Adipose tissue (tissue), 3 donors: ENCODE results near the gene HSPE1. TPM values are rescaled to one million over a fixed set of nuclear protein-coding genes. Genes with fewer than 3 reads are reported as not detected.
"Not testable (repeated sequence)": the region's sequence is repeated elsewhere in the genome, so short reads cannot be mapped to it uniquely, and the experiment has no call there.

Source experiments
- H3K27ac ChIP-seq: one replicate; pipeline ENCODE4 v1.5.1; 2013; ENCODE audit warnings: low read depth, low read length
- WGBS, 3 donors: extraction: QIAGEN DNeasy Blood & Tissue Kit; methylation state at CpG; one replicate each; pipeline ENCODE4 v1.1.7; 2013; 5-methylcytosine and 5-hydroxymethylcytosine counted together
- polyA plus RNA-seq, 3 donors: library from polyadenylated mRNA; stranded (reverse); fragments of 200-250 nt; gene quantifications; one replicate each; pipeline ENCODE4 v1.2.3, GENCODE V29; 2013
- donor health status: healthy with polysubstance abuse.
- donor health status: Bipolar disorder and iron deficiency.
- donor health status: healthy.

HSPE1 gene
- polyA plus RNA-seq, 3 donors, result 75.1 to 225 (median 199) TPM

- H3K27ac ChIP-seq, result no peak overlapping the region
- WGBS, 3 donors, result 73 to 87% (median 73%) methylated on average over 1 of the region's 1 CpG
These were observed 39.6 kb downstream of the HSPE1 start for GRCh38 chr2:197539734-197540133.

GRCh38 chr2:197543206-197543605, 43.0 kb downstream of the HSPE1 start:
- H3K27ac ChIP-seq, result no peak overlapping the region
- 90 to 97% (median 94%) methylated on average over 3 of the region's 3 CpGs for WGBS, 3 donors

GRCh38 chr2:197547163-197547900, 47.2 kb downstream of the HSPE1 start:
- WGBS, 3 donors, result 83 to 87% (median 87%) methylated on average over 5 of the region's 5 CpGs
- H3K27ac ChIP-seq, result no peak overlapping the region

- 91 to 94% (median 92%) methylated on average over 5 of the region's 5 CpGs for WGBS, 3 donors
- no peak overlapping the region for H3K27ac ChIP-seq
These were observed 48.4 kb downstream of the HSPE1 start for GRCh38 chr2:197548582-197548981.

GRCh38 chr2:197551260-197551659, 51.1 kb downstream of the HSPE1 start:
- WGBS, 3 donors, result 68 to 93% (median 89%) methylated on average over 2 of the region's 2 CpGs

More at GRCh38 chr2:197551260-197551659, 51.1 kb downstream of the HSPE1 start:
- not testable (repeated sequence) for H3K27ac ChIP-seq

Other genes starting within 250 kb of the HSPE1 start
- gene ANKRD44, start 189.6 kb upstream of the HSPE1 start, polyA plus RNA-seq, result 1 to 10 TPM; 1.3 to 4.2 (median 3.5) TPM
- gene SF3B1, start 65.4 kb upstream of the HSPE1 start, polyA plus RNA-seq, result 100 to 1,000 TPM in 2 of 3 donors, 10 to 100 TPM in 1; 82.5 to 113 (median 109) TPM
- 10 to 100 TPM in 2 of 3 donors, 1 to 10 TPM in 1; 8.2 to 39.9 (median 25.4) TPM for gene COQ10B, start 46.8 kb upstream of the HSPE1 start, polyA plus RNA-seq
- gene HSPD1, start 539 bp upstream of the HSPE1 start, polyA plus RNA-seq, result 100 to 1,000 TPM; 199 to 314 (median 237) TPM
- gene MOB4, start 15.7 kb downstream of the HSPE1 start, polyA plus RNA-seq, result 10 to 100 TPM in 2 of 3 donors, 1 to 10 TPM in 1; 9.8 to 26.8 (median 23.5) TPM
- 1 to 10 TPM in 2 of 3 donors, under 1 TPM in 1; 0.90 to 8.0 (median 2.8) TPM for gene RFTN2, start 175.2 kb downstream of the HSPE1 start, polyA plus RNA-seq
- gene MARS2, start 205.0 kb downstream of the HSPE1 start, polyA plus RNA-seq, result 1 to 10 TPM; 1.2 to 5.6 (median 3.0) TPM